GM12872 (cell line): Measurements from ENCODE around the gene FOXL3.

Experiments used
- TF ChIP-seq, protein P1 (sequence below): IDR thresholded peaks from 3 replicates; pipeline ENCODE4 v1.5.1; 2011; ENCODE audit warnings: low read depth, mild to moderate bottlenecking, low read length, moderate library complexity; ENCODE audit not compliant: insufficient read depth

The FOXL3 gene

DNA sequence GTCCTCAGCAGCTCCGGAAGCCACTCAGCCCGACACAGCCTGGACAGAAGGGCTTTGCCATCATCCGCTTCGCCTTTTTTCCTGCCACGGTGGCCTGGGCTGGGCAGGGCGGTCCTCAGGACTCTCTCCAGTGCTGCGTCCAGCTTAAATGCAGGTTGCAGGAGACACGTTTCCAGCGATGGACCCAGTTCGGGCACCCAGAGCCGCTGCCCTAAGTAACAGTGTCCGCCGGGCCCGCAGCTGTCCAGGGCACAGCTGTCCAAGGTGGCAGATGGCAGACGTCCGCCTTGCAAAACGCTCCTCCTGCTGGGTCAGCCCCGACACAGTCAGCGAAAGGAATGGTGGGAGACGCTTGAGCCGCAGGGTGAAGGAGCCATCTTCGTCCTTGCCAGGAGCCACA is 37.0 kb upstream of the FOXL3 start:
- TF ChIP-seq, protein P1, sequence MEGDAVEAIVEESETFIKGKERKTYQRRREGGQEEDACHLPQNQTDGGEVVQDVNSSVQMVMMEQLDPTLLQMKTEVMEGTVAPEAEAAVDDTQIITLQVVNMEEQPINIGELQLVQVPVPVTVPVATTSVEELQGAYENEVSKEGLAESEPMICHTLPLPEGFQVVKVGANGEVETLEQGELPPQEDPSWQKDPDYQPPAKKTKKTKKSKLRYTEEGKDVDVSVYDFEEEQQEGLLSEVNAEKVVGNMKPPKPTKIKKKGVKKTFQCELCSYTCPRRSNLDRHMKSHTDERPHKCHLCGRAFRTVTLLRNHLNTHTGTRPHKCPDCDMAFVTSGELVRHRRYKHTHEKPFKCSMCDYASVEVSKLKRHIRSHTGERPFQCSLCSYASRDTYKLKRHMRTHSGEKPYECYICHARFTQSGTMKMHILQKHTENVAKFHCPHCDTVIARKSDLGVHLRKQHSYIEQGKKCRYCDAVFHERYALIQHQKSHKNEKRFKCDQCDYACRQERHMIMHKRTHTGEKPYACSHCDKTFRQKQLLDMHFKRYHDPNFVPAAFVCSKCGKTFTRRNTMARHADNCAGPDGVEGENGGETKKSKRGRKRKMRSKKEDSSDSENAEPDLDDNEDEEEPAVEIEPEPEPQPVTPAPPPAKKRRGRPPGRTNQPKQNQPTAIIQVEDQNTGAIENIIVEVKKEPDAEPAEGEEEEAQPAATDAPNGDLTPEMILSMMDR = no peak

DNA sequence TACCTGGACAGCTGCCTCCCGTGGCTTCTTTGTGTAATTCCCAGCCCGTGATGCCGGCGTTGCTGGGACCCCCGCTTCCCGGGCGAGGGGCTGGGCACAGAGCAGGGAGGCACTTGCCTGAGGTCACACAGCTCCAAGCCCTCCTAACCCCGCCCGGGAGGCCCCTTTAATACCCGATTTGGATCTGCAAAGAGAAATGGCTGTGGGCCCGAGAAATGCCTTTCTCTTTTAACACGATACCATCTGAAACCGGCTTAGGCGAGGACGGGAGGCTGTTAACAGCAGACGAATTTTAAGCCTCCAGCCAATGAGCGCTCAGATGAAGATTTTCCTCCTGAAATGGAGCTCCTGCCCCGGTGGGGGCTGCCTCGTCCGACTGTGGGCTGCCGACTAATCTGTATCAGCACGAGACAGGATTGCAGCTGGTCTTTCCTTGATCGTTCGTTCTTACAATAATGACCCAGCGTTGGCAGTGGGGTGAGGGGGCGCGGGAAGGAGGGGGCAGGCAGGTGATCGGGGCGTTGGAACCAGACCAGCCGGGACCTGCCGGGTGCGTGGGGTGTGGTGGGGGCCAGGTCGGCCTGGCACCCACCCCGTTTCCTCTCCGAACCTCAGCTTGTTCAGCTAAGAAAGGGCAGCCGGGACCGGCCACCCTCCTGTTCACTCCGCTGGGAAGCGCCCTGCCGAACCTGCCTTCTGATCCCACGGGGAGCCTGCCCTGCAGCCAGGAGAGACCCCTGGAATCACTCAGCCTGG is 36.2 kb upstream of the FOXL3 start:
- TF ChIP-seq, protein P1 = no peak

DNA sequence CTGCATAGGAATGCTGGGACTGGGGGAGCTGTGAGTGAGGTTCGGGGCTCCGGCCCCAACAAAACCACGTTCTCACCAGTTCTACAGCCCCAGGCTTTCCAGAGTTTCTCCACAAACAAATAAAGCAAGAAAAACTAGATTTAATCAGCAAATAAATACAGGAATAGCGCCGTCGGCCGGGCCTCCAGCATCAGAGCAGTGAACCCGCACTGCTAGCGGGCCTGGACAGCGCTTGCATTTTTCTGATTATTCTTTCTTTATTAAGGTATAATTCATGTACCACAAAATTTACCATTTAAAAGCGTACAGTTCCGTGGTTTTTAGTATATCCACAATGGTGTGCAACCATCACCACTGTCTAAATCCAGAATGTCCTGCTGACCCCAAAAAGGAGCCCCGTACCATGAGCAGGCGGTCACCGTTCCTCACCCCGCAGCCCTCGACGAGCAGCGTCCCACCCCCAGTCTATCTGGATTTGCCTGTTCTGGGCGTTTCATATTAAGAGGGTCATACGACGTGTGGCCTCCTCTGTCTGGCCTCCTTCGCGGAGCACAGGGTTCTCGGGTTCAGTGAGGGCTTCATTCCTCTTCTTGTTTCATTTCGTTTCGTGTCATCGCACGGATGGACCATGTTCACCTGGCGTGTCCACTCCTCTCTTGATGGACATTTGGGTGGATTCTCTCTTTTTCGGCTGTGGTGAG is 35.5 kb upstream of the FOXL3 start:
- TF ChIP-seq, protein P1 = no peak

DNA sequence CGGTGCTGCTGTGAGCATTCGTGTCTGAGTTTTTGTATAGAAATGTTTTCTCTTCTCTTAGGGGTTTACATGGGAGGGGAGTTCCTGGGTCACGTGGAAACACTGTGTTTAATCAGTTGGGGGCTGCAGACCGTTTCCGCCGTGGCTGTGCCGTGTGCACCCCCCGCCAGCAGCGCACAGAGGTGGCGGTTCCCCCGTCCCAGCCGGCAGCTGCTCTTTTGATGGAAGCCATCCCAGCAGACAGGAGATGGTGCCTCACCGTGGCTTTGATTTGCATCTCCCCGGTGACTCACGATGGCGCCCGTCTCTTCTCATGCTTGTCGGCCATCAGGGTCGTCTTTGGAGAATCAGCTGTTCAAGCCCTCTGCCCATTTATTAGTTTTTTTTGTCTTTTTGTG is 34.9 kb upstream of the FOXL3 start:
- TF ChIP-seq, protein P1 = no peak

DNA sequence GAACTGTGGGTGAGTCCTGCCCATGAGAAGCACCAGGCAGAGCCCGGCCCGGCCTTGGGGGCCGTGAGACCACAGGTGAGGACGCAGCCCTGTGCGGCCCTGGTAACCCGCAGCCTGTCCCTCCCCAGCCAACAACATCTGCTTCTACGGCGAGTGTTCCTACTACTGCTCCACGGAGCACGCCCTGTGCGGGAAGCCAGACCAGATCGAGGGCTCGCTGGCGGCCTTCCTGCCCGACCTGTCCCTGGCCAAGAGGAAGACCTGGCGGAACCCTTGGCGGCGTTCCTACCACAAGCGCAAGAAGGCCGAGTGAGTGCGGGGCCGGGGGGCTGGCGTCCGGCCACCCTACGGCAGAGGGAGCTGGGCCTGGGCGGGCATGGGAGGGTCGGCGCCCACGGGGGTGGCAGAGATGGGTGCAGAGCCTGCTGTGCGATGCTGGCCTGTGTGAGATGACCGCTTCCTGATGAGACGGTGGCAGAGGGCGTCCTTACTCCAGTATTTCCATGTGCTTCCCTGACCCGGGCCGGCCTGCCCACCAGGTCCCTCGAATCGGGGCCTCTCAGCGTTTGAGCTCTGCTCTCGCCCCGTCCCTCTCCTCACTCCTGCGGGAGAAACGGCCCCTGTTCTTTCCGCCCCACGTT is 34.1 kb upstream of the FOXL3 start:
- TF ChIP-seq, protein P1 = no peak

DNA sequence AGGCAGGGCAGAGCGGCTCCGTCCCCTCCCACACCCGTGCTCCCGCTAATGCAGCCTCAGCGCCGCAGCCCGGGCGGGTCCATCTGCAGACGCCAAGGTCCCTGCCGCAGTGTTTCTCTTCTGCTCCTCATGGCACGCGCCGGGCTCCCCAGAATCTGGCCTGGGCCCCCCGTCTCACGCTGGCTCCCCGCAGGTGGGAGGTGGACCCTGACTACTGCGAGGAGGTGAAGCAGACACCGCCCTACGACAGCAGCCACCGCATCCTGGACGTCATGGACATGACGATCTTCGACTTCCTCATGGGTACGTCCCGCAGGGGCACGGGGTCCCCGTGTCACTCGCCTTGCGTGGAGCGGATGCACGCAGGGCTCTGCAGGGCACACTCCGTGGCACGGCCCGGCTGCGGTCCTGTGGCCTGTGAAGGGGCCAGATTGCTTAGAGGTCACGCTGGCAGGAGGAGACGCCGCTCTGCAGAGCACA is 33.5 kb upstream of the FOXL3 start:
- TF ChIP-seq, protein P1 = no peak

DNA sequence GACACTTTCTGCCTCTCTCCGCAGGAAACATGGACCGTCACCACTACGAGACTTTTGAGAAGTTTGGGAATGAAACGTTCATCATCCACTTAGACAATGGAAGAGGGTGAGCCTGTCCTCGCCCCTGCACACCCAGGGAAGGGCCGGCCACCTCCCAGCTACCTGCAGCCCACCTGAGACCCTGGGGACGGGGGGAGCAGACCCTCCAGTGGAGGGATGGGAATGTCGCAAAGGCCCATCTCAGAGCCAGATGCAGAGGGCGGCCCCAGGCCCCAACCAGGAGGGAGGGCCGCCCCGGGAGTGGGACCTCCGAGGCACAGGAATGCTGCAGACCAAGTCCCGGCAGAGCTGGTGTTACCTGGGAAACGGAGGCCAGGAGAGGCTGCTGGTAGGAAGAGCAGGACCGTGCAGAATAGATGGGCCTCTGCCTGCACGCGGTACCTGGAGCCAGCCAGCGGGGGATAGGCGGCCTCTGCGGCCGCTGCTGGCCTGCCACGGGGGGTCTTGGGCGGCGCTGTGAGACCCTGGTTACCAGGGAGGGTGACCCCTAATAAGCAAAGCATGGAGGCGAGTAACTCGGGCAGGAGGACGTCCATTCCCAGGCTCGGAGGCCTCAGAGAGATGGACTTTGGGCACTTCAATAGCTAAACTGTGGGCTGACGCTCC is 32.9 kb upstream of the FOXL3 start:
- TF ChIP-seq, protein P1 = no peak
